Measurements from ENCODE around the gene NPY.

The NPY gene

GRCh38 chr7:24318326-24318725, 34.3 kb downstream of the NPY start:
- DNase-seq, result no peak

GRCh38 chr7:24319209-24319608, 35.2 kb downstream of the NPY start:
- DNase-seq, result no peak

DNA sequence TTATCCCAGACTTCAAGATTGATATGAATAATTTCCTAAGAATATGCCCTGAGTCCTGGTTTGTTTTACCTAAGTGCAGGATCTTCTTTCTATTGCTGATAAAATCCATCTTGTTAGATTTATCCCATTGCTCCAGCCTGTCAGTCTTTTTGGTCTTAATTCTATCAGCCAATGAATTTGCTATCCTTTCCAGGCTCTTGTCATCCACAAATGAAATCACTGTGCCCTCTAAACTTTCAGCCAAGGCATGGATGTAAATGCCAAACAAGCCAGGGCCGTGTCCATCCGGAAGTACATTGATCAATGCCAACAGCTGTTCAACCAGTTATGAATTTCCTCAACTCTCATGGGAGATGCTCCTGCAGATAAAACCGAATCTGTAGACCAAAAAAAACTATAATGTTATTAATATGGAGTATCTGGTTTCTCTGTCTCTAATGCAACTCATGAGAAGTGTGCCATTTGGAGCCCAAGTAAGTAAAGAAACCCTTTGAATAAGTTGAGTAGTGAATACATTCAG, 40.0 kb downstream of the NPY start:
- DNase-seq, result no peak

- DNase-seq, result no peak
These were observed 41.7 kb downstream of the NPY start for GRCh38 chr7:24325708-24326107.

DNA sequence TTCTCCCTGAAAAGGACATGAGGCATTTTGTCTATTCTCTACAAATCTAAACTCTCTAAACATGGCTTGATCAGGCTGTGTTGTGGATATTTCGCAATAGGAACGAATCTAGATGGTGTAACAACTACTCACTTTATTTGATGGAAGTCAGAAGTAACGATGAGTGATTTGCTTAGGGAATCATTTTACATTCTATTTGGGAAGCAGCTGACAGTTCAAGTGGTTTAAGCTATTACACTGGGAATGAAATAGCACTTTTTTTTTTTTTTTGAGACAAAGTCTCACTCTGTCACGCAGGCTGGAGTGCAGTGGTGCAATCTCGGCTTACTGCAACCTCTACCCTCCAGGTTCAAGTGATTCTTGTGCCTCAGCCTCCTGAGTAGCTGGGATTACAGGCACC, 44.1 kb downstream of the NPY start:
- DNase-seq, result no peak

GRCh38 chr7:24328894-24329293, 44.9 kb downstream of the NPY start:
- DNase-seq, result no peak

- DNase-seq, result no peak
These were observed 50.0 kb downstream of the NPY start for GRCh38 chr7:24334012-24334411.

- DNase-seq, result no peak
These were observed 50.6 kb downstream of the NPY start for GRCh38 chr7:24334627-24335026.

DNA sequence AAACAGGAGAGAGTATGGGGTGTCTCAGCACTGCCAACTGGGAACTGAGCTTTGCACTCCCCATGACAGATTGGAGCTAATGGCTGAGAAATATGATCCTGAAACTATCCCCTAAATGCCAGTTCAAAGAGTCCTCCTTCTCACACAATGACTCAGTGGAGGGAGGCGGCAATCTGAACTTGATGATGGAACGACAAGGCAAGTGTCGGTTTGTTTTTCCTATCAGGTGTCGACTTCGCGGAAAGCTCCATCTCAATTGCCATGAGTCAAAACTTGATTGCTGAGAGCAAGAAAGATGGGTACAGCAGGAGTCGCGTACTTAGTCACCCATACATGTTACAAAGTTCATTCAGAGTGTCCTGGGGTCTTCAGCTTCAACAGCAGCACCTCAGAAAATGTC, 52.5 kb downstream of the NPY start:
- no peak for DNase-seq

- no peak for DNase-seq
These were observed 53.2 kb downstream of the NPY start for GRCh38 chr7:24337180-24337579.

- DNase-seq, result no peak
These were observed 55.6 kb downstream of the NPY start for GRCh38 chr7:24339575-24339974.

GRCh38 chr7:24340727-24341126, 56.7 kb downstream of the NPY start:
- no peak for DNase-seq

Measured in activated CD4-positive, CD25-positive, alpha-beta regulatory T cell treated with anti-CD3 and anti-CD28 coated beads, Interleukin-2, amount 50 U/mL, for 72 hours (primary cell).